ENCODE measurements around the gene ZFAND4. TPM values are rescaled to one million over a fixed set of nuclear protein-coding genes. Genes with fewer than 3 reads are reported as not detected.
"Not testable (repeated sequence)": the region's sequence is repeated elsewhere in the genome, so short reads cannot be mapped to it uniquely, and the experiment has no call there.

ZFAND4 gene
- 5.6 TPM for polyA plus RNA-seq (2012; ENCODE audit: missing spikeins)

DNA sequence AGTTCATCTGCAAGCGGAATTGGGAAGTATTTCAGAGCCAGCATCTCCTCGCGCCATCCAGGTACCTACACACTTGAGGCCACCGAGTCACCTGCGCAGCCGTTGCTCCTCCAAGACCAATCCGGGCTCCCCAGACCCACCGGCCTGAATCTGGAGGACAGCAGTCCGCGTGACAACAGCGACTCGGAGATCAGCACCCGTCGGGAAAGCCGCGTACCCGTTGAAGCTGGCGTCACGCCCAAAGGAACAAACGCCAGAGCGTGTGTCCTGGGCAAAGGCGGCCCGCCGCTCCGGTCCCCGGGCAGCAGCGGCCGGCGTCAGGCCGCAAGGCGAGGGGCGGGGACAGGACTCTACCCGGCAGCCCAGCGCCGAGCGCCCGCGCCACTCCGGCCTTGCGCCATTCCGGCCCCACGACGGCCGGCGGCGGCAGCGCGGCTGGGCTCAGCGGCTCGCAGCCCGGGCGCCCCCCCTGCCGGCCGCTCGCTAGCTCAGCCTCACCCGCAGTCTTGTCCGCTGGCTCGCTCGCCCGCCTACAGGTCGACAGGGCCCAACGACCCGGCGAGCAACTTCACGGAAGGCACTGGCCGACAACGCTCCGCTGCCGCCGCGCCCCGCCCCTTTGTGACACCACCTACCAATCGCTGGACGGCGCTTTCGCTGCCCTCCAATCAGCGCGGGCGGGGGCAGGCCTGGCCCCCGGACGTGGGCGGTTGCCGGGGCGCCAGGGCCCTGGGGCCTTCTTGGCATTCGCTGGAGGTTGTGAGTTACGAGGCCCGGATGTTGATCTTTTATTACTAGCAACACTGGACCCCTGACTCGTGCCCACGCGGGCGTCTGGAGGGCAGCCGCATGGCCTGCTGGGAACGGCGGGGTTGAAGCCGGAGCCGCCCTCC is at the start of gene ZFAND4:
Gene ZFAND4 (minus strand): TSS at position 592 of the 893 bp plus-strand sequence. CDS start 9,047 bp downstream, outside the sequence.
- no peak for TF ChIP-seq TAF1 (IDR thresholded peaks at IDR 0.05; ENCODE audit: borderline replicate concordance, low read depth, low read length)
- TF ChIP-seq POLR2A (IDR thresholded peaks at IDR 0.05; ENCODE audit: low read depth, low read length) = peak; percentile 74; the same call in 1 of the 2 replicates
- TF ChIP-seq POLR2AphosphoS5 (IDR thresholded peaks at IDR 0.05; ENCODE audit: low read depth, low read length) = no peak; the same call in 1 of the 2 replicates
- FAIRE-seq (peak; percentile 96), DNase-seq (ENCODE audit: insufficient read length) (peak; percentile 96)

DNA sequence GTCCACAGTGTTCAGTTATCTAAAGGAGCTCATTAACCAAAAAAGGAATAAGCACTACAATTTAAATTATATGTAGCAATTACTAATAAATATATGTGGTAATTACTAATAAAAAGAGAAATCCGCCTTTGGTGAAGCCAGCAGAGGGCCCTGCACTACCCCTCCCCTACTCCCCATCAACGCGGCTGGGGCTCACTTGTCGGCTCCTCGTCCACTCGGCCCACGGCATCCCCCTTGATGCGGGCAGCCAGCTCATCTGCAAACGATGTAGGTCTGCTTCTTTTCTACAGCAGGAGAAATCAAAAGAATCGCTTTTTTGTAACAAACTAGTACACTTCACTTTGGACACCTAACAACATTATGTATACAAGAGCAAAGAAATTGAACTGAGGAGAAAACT is 48.9 kb upstream of the ZFAND4 start:
- FAIRE-seq; DNase-seq (ENCODE audit: insufficient read length): not testable (repeated sequence)

DNA sequence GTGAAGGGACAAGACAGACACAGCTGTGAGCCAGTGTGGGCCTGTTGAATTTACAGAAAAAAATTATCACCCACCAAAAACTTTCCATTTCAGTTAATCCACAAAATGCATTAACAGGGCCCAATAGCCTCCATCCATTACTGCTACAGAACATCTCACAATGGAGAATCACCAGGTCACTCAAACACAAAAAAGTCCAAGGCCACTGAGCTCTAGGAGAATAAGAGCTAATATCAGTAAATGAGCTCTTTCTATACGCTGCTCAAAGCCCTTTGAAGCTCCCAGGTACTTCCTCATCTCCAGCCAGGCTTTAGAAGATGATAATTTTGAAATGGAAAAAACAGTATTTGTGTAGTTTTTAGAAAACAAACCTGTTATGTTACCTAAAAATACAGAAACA is 45.1 kb upstream of the ZFAND4 start:
- FAIRE-seq; DNase-seq (ENCODE audit: insufficient read length): not testable (repeated sequence)

DNA sequence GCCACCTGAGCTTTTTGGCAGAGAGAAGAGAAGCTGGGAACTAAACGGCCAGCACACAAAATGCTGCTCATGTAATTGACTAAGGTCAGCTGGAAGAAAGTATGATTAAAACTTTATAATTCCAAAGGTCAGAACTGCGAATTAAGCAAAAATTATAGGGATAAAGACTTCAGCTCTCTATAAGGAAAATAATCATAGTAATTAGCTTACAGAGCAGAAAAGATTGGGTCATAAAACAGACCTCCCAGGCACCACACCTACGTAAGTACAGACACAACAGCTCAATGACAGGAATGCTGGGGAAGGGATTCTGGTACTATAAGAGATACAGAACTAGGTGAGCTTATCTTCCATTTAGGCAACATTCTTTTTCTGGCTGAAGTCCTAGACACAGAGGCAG is 44.5 kb upstream of the ZFAND4 start:
- not testable (repeated sequence) for DNase-seq (ENCODE audit: insufficient read length); FAIRE-seq

DNA sequence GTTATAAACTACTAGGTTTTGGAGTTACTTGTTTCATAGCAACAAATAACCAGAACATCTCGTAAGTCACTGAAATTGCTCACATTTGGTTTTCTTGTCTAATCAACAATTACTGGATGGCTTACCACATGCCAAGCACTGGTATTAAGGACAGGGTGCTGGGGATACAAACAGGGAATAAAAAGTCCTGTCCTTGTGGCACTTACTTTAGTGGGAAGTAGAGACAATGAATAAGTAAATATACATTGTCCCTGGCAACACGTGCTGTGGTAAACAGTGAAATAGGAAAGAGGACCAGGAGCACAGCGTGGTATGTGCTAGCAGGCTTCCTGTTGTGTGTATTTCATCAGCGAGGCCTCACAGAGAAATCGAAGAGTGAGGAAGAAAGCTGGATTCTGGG is 38.7 kb upstream of the ZFAND4 start:
- not testable (repeated sequence) for DNase-seq (ENCODE audit: insufficient read length)

DNA sequence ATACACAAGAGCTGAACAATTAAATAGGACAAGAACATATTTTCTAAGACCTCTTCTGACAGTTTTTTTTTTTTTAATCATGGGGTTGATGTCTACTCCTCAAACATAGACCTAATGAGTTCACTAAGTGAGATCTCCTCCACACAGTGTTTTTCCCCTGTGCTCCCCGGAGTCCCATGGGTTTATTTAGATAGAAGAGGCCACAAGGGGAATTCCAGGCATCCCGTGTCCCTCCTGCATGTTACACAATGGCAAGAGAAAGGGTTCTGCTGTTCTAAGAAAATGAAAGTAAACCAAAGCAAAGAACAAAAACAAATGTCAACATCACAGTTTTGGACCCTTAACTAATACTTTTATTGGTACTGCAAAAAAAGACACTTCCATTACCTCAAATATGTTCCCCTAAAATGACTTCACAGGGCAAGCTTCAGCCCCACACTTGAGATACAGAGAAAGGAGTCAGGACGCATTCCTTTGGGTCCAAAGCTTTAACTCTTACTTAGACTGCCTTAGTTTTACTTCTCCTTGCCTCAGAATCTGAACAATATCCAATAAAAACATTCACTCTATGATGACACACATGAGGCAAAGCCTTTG is 37.7 kb upstream of the ZFAND4 start:
- FAIRE-seq; DNase-seq (ENCODE audit: insufficient read length): not testable (repeated sequence)

More for the DNA sequence above, 38.7 kb upstream of the ZFAND4 start:
- not testable (repeated sequence) for FAIRE-seq

DNA sequence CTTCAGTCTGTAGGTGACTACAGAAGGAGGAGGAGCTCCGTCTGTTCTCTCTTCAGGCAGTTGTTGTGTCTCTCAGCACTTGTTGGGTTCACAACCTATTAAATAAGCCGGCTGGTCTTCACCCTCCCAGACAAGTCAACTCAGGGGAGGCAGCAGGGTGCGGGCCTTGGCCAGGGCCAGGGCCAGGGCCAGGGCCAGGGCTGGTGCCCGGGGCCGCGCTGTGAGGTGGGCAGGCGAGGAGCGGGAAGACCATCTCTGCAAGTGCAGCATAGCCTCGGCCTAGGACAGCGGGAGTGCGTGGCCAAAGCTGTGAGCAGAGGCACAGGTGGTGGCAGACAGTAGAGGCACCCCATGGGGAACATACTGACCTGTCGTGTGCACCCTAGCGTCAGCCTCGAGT is 5.9 kb upstream of the ZFAND4 start:
- not testable (repeated sequence) for FAIRE-seq; DNase-seq (ENCODE audit: insufficient read length)

DNA sequence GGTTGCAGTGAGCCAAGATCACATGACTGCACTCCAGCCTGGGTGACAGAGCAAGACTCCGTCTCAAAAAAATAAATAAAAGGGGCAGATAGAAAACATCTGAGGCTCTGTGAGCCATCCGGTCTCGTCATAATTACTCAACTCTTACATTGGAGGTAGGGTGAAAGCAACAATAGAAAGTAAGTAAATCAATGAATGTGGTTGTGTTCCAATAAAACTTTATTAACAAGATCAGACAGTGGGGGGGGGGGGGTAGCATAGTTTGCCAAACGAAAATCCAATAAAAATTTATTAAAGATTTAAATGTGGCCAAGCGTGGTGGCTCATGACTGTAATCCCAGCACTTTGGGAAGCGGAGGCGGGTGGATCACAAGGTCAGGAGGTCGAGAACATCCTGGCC is 2.8 kb upstream of the ZFAND4 start:
- TF ChIP-seq POLR2A (IDR thresholded peaks at IDR 0.05; ENCODE audit: low read depth, low read length) = no peak
- no peak for TF ChIP-seq POLR2AphosphoS5 (IDR thresholded peaks at IDR 0.05; ENCODE audit: low read depth, low read length)
- DNase-seq (ENCODE audit: insufficient read length) = no peak
- no peak for FAIRE-seq

DNA sequence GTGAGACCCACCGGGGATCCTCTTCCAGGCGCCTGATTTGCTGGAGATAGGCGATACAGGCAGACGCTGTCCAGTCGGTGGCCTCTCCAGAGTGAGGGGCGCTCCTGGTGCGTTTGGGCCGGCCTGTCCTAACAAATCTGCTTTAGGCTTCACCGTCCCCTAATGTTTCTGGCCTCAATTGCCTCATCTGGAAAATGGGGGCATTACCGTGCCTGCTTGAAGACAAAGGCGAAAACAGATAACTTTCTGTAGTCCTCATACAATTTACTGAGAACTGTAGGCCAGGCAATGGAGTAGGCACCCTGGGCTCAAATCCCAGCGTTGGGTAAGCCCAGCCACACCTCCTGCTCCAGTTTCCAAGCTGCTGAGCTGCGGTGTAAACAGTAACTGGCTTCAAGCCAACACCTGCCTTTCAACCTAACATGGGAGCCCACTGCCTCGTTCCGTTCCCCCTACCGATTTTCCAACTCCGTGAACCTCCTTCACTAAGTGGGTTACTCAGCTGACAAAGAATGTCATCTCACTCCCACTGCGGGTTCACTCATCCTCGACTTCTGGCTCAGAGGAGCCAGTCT is 589 bp upstream of the ZFAND4 start:
- TF ChIP-seq POLR2AphosphoS5 (IDR thresholded peaks at IDR 0.05; ENCODE audit: low read depth, low read length) = no peak
- DNase-seq (ENCODE audit: insufficient read length) = no peak
- FAIRE-seq = no peak

DNA sequence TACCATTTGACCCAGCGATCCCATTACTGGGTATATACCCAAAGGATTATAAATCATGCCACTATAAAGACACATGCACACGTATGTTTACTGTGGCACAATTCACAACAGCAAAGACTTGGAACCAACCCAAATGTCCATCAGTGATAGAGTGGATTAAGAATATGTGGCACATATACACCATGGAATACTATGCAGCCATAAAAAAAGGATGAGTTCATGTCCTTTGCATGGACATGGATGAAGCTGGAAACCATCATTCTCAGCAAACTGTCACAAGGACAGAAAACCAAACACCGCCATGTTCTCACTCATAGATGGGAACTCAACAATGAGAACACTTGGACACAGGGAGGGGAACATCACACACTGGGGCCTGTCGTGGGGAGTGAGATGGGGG is 1.3 kb downstream of the ZFAND4 start:
- not testable (repeated sequence) for DNase-seq (ENCODE audit: insufficient read length); FAIRE-seq

DNA sequence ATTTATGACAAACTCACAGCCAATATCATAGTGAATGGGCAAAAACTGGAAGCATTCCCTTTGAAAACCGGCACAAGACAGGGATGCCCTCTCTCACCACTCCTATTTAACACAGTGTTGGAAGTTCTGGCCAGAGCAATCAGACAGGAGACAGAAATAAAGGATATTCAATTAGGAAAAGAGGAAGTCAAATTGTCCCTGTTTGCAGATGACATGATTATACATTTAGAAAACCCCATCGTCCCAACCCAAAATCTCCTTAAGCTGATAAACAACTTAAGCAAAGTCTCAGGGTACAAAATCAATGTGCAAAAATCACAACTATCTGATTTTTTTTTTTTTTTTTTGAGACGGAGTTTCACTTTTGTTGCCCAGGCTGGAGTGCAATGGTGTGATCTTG is 2.7 kb downstream of the ZFAND4 start:
- DNase-seq (ENCODE audit: insufficient read length); FAIRE-seq: not testable (repeated sequence)

DNA sequence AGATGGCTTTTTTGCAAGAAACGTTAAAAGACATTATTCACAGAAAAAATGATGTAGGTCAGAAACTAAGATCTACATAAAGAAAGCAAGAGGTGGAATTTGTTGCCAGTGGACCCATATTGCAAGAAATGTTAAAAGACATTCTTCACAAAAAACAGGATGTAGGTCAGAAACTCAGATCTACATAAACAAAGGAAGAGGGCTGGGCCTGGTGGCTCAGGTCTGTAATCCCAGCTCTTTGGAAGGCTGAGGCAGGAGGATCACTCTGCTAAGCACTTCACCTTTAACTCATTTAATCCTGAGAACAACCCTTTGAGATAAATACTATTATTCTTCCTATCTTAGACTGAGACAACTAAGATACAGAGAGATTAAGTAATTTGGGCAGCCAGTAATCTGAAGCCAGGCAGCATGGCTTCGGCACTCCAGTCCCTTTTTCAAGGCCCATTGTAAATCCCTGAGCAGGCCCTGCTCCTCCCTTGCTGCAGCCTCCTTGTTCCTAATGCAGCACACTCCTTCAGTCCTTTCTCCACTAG is 11.6 kb downstream of the ZFAND4 start:
- TF ChIP-seq POLR2A (IDR thresholded peaks at IDR 0.05; ENCODE audit: low read depth, low read length) (no peak), TAF1 (IDR thresholded peaks at IDR 0.05; ENCODE audit: borderline replicate concordance, low read depth, low read length) (no peak), POLR2AphosphoS5 (IDR thresholded peaks at IDR 0.05; ENCODE audit: low read depth, low read length) (no peak)
- DNase-seq (ENCODE audit: insufficient read length) = no peak
- FAIRE-seq = peak; percentile 51

DNA sequence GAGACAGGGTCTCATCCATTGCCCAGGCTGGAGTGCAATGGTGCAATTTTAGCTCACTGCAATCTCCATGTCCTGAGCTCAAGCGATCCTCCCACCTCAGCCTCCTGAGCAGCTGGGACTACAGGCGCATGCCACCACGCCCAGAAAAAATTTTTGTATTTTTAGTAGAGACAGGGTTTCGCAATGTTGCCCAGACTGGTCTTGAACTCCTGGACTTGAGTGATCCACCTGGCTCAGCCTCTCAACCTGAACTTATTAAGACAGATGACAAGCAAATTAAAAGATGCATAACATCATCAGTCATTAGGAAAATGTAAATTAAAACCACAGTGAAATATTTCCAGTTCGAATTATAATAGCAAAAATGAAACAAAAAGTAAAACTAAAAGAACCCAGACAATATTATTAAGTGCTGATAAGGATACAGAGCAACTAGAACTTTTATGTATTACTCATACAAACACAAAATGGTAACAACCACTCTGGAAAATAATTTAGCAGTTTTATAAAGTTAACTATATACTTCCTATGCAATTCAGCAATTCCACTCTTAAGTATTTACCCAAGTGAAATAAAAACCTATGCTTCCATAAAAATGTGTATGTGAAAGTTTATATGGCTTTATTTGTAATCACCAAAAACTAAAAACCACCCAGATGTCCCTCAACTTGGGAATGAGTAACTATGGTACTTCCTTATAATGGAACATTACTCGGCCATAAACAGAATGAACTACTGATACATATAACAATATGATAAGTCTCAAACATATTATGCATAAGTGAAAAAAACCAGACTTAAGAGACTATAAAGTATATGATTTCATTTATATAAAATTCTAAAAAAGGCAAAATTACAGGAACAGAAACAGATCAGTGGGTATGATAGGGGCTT is 15.3 kb downstream of the ZFAND4 start:
- no peak for TF ChIP-seq POLR2AphosphoS5 (IDR thresholded peaks at IDR 0.05; ENCODE audit: low read depth, low read length)
- no peak for TF ChIP-seq POLR2A (IDR thresholded peaks at IDR 0.05; ENCODE audit: low read depth, low read length)
- FAIRE-seq (peak; percentile 57), DNase-seq (ENCODE audit: insufficient read length) (no peak)

Data from GM12892 (cell line).